NK-92 (cell line): ENCODE results near the gene GMEB2.
A peak's percentile ranks its signal among the peaks of the same experiment; 100 is the strongest.
"Not testable (repeated sequence)": the region's sequence is repeated elsewhere in the genome, so short reads cannot be mapped to it uniquely, and the experiment has no call there.

ENCODE experiments used
- DNase-seq: peaks from one replicate; lab custom pipeline; 2025; ENCODE audit not compliant: unreplicated experiment; lab: John Stamatoyannopoulos, UW

Gene GMEB2

GRCh38 chr20:63626424-63627128 lies at the start of gene GMEB2:
GMEB2 (minus strand) TSS chr20:63627101; CDS start chr20:63619397, 7,704 bp downstream.
- peak; percentile 58 for DNase-seq

DNA sequence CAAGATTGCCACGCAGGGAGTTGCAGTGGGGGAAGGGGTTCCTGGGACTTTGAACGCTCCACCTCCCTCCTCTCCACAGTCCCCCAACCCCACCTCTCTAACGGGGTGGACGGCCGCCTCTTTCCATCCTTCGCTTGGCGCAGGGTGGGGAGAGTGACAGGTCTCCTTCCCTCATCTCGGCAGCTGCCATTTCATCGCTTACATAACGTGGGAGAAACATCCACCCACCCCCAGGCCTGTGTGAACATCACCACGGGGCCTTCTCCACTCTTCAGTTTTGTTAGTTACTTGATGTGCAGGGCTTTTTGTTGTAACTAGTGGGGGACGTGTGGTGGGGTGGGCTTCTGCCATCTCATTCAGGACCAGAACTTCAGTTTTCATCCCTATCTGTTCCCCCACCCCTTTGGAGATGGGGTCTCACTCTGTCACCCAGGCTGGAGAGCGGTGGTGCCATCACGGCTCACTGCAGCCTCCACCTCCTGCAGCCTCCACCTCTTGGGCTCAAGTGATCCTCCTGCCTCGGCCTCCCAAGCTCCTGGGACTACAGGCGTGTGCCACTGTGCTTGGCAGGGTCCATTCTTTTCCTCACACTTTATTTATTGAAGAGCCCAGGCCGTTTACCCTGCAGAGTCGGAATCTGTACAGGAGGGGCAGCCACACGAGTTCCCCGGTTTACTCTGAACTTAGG lies 48.9 kb upstream of the GMEB2 start:
- no peak for DNase-seq

DNA sequence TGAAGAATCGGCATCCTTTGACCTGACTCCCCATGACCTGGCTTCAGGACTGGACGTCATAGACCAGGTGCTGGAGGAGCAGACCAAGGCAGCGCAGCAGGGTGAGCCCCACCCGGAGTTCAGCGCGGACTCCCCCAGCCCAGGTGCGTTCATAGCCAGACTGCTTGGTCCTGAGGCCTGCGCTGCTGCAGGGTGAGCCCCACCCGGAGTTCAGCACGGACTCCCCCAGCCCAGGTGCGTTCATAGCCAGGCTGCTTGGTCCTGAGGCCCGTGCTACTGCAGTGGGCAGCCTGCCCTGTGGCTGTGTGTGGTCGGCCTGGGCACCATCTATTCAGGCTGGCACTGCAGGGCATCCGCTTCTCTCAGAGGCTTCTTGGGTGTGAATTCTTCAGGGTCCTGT lies 47.0 kb upstream of the GMEB2 start:
- no peak for DNase-seq

GRCh38 chr20:63672666-63673065 lies 45.8 kb upstream of the GMEB2 start:
- DNase-seq = no peak

DNA sequence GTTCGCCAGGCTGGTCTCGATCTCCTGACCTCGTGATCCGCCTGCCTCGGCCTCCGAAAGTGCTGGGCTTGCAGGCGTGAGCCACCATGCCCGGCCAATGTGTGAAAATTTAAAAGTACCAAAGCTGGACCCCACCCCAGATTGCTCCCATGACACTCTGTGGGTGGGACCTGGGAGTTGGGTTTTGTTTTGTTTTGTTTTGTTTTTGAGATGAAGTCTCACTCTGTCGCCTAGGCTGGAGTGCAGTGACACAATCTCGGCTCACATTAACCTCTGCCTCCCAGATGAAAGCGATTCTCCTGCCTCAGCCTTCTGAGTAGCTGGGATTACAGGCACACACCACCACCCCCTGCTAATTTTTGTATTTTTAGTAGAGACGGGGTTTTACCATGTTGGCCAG lies 44.8 kb upstream of the GMEB2 start:
- DNase-seq = not testable (repeated sequence)

GRCh38 chr20:63668351-63668750 lies 41.5 kb upstream of the GMEB2 start:
- no peak for DNase-seq

DNA sequence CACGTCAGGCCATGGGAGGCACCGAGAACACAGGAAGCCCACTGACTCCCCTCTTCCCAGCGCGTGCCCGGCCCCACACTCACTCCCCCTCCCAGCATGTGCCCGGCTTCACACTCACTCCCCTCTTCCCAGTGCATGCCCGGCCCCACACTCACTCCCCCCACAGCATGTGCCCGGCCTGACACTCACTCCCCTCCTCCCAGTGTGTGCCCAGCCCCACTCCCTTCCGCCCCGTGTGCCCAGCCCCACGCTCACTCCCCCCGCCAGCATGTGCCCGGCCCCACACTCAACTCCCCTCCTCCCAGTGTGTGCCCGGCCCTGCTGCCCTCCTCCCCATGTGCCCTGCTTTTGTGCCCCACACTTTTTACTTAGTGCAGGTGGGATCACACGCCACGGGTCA lies 41.0 kb upstream of the GMEB2 start:
- no peak for DNase-seq

DNA sequence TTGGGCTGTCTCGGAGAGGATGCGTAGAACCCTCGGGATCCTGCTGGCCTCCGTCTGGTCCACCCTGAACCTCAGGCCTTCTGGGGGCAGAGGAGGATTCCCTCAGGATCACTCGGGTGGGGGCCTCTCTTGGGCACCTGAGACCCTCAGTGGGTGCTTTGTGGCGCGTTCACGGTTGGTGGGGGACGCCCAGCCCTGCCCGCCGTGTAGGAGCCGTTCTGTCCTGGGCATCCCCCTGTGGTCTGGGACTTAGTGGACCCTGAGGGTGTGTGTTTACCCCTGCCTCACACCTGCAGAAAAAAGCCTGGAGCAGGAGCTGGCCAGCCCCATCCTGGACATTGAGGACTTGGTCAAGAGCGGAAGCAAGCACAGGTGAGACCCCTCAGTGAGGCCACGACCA lies 38.8 kb upstream of the GMEB2 start:
- DNase-seq = no peak

DNA sequence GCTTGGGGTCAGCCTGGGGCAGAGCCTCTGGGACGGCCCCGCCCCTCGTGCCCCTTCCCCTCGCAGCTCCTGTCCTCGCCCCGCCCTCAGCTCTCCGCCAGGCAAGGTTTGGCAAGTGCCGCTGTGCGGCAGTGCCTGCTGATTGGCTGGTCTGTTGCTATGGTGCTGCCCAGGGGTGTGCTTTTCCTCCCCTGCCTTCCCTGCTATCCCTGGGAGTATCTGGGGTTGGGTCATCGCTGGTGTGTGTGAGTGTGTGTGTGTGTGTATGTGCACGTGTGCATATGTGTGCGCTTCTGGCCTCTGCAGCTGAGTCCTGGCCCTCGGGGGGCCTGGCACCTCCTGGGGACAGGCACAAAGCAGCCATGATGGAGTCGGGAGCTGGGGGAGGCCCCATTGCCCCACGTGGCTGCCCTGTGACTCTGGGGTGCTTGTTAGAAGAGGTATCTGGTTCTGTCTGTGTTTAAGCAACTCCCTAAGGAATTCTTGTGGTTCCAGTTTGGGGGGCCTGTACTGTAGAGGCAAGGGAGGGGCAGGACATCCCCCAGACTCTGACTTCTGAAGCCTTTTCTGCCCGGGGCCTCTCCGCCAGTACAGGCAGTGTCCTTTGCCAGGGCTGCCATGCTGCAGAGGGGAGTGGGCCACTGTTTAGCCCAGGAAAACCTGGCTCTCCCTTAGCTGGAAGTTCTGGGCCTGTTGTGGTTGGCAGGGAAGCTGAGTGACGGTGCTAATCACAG lies 38.1 kb upstream of the GMEB2 start:
- DNase-seq = no peak

- no peak for DNase-seq
These were observed 37.4 kb upstream of the GMEB2 start for GRCh38 chr20:63664143-63664851.

DNA sequence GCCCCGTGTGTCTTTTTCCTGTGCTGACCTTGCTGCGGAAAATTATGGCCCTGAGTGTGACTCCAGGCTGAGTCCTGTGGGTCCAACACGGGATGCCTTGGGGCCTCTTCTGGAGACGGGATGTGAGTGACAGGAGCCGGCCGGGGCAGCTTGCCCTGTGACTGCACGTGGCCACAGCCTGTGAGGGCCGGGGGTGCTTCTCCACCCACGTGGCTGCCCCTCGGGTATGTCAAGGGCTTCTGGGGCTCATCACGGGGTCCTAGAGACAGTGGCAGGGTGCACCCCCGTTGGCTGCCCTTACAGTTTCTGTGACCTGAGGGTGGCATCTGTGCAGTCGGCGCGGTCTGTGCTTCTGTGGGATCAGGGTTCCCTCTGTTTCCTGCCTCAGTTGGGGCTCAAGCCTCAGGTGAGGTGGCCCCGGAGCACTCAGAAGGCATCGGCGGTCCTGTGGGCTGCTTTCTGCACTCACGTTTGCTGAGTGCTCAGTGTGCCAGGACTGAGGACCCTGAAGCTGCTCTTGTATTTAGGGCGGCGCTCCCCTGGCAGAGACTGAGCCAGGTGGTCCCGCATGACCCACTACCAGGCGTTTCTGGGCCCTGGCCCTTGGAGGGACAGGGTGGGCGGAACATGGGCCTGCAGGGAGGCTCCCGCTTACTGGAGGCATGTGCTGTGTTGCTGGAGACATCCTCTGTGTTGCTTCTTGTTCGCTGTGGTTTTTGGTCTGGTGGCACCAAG lies 36.6 kb upstream of the GMEB2 start:
- DNase-seq = no peak

DNA sequence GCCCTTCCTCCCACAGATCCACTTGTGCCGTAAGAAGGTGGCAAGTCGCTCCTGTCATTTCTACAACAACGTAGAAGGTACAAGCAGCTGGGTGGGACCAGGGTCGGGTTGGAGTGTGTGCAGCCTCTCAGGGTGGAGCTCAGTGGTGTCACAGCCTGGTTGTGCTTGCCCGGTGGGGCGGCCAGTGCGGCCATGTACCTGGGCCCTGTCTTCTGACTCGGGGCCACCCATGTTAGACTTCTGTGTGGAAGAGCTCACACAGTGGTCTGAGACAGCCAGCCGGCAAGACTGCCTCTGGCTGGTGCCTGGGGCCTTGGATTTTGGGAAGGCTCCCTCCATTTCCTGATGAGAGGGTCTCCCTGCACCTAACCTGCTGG lies 35.9 kb upstream of the GMEB2 start:
- no peak for DNase-seq

DNA sequence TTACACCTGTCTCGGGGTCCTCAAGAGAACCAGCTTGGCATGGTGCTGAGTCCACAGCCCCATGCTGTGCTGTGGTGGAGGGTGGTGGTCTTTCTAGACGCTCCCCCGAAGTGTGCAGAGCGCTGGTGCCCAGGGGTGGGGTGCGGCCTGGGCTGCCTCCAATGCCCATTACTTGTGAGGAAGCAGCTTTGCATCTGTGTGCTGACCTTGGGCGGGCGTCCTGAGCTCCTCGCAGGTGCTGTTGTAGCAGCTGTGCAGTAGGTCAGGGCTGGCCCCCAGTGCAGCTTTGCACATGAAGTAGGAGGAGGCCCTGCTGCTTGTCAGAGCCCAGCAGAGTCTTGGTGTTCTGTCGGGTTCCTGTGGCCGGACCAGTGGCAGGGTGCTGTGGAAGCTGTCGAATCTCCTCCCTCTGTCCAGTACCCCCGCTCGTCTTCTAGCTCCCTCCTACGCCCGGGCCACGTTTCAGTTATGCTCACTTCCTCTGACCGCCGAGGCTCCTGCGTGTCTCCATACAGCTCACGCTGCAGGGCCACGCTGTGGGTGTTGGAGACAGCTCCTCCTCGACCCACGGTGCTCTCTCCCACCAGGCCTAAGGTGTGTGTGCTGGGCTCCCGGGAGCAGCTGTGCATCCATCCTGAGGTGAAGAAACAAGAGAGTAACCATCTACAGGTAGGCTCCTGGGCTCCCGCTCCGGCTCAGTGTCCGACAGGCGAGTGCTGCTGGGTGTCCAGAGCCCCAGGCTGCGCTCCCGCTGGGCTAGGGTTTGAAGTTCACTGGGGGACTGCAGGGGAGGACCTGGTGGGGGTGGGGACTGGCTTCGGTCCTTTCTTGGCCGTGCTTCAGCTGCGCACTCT lies 35.3 kb upstream of the GMEB2 start:
- DNase-seq = no peak

GRCh38 chr20:63661108-63661507 lies 34.2 kb upstream of the GMEB2 start:
- no peak for DNase-seq

DNA sequence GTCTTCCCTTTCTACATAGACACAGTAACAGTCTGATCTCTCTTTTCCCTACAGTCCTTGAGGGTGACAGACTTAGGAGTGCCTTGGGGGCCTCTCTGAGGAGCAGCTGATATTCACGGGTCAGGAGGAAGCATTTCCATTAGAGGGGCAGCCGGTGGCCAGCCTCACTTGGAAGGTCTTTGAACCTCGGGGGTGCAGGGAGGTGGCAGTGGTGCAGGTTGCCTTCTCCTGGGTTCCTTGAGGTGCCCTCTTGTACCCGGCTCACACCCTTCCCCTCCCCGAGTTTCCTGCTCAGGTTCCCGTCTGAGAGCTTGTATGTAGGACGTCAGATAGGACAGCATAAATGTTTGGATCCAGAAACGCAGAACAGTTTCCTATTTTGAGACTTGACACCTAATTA lies 33.7 kb upstream of the GMEB2 start:
- DNase-seq = no peak

DNA sequence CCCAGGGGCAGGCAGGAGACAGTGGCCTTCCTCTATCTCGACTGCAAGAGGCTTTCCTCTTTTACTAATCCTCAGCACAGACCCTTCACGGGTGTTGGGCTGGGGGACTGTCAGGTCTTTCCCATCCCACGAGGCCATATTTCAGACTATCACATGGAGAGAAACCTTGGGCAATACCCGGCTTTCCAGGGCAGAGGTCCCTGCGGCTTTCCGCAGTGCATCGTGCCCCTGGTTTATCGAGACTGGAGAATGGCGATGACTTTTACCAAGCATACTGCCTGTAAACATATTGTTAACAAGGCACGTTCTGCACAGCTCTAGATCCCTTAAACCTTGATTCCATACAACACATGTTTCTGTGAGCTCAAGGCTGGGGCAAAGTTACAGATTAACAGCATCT lies 33.3 kb upstream of the GMEB2 start:
- DNase-seq = not testable (repeated sequence)

DNA sequence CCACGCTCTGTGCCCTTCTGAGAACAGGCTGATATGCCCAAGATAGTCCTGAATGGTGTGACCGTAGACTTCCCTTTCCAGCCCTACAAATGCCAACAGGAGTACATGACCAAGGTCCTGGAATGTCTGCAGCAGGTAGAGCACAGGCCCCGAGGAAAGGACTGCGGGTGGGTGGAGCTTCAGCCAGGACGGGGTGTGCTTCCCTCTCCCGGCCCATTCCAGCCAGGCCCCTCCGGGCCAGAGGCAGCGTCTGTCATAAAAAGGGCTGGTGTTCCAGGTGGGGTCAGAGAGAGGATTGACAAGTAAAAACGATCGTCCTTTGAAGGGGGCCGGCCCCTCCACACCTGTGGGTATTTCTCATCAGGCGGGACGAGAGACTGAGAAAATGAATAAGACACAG lies 32.5 kb upstream of the GMEB2 start:
- DNase-seq = no peak

- no peak for DNase-seq
These were observed 31.9 kb upstream of the GMEB2 start for GRCh38 chr20:63658749-63659187.

DNA sequence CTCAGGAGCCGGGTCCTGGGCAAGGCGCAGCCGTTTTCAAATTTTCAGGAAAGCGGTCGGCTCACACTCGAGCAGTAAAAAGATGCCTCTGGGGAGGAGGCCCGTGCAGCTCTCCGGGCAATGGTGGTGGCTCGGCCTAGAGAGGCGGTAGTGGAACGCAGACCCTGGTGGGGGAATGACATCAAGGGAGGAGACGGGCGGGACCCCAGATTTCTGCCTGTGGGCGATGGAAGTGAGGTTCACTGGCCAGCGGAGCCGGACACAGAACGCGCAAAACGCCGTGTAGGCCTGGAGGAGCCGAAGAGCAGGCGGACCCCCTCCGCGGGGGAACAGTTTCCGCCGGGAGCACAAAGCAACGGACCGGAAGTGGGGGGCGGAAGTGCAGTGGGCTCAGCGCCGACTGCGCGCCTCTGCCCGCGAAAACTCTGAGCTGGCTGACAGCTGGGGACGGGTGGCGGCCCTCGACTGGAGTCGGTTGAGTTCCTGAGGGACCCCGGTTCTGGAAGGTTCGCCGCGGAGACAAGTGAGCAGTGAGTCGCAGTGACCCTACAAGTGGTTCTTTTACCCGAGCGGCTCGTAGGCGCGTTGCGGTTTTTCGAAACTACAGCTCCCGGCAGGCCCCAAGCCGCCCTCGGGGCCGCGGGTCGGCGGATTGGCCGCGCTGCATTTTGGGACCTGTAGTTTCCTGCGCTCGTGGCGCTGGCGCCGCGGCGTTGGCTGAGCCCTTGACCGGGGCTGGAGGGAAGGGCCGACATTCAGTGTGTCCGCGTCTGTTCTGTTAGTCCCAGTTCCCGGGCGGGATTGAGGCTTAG lies 31.2 kb upstream of the GMEB2 start, which contains the start of gene RTEL1:
TSS of gene RTEL1 (plus strand) at position 376 of the 812 bp plus-strand sequence. CDS start 1,091 bp downstream, outside the sequence.
- peak; percentile 10 for DNase-seq
